ENCODE results near the gene OSCP1. TPM values are rescaled to one million over a fixed set of nuclear protein-coding genes. Genes with fewer than 3 reads are reported as not detected.

The OSCP1 gene
- total RNA-seq, 1 experiment from 2014 or later: 5.7 TPM

- DNase-seq: no peak
- no peak overlapping the region for H3K4me3 ChIP-seq
- no peaks in the 10 kb centered on the region for H3K9me3 ChIP-seq
- H3K36me3 ChIP-seq: no peaks in the 10 kb centered on the region; the same call in 1 of the 2 replicates
- H3K27me3 ChIP-seq: no peaks in the 10 kb centered on the region
Observed at GRCh38 chr1:36433102-36433501, 17.1 kb downstream of the OSCP1 start.

GRCh38 chr1:36432616-36433015, 17.6 kb downstream of the OSCP1 start:
- Histone ChIP-seq H3K9me3 (no peaks in the 10 kb centered on the region), H3K4me3 (no peak overlapping the region), H3K27me3 (no peaks in the 10 kb centered on the region), H3K36me3 (no peaks in the 10 kb centered on the region; the same call in 1 of the 2 replicates)
- no peak for DNase-seq

GRCh38 chr1:36425791-36426190, 24.5 kb downstream of the OSCP1 start:
- H3K9me3 ChIP-seq: no peaks in the 10 kb centered on the region
- H3K36me3 ChIP-seq: peaks cover 15% of the 10 kb centered on the region
- H3K27me3 ChIP-seq: no peaks in the 10 kb centered on the region
- H3K4me3 ChIP-seq: no peak overlapping the region
- no peak for DNase-seq

- no peaks in the 10 kb centered on the region for H3K27me3 ChIP-seq
Observed at GRCh38 chr1:36421649-36422048, 28.6 kb downstream of the OSCP1 start.

GRCh38 chr1:36420836-36421317, 29.4 kb downstream of the OSCP1 start:
- Histone ChIP-seq H3K36me3 (peaks cover 15% of the 10 kb centered on the region), H3K27me3 (no peaks in the 10 kb centered on the region), H3K9me3 (no peaks in the 10 kb centered on the region), H3K4me3 (no peak overlapping the region)
- DNase-seq: peak; percentile 70

More at GRCh38 chr1:36421649-36422048, 28.6 kb downstream of the OSCP1 start:
- Histone ChIP-seq H3K4me3 (no peak overlapping the region), H3K36me3 (peaks cover 15% of the 10 kb centered on the region), H3K9me3 (no peaks in the 10 kb centered on the region)
- no peak for DNase-seq

- Histone ChIP-seq H3K9me3 (no peaks in the 10 kb centered on the region), H3K4me3 (no peak overlapping the region), H3K36me3 (peaks cover 15% of the 10 kb centered on the region), H3K27me3 (no peaks in the 10 kb centered on the region)
- no peak for DNase-seq
Observed at GRCh38 chr1:36420409-36420808, 29.8 kb downstream of the OSCP1 start.

- H3K4me3 ChIP-seq: no peak overlapping the region
- H3K9me3 ChIP-seq: no peaks in the 10 kb centered on the region
- no peak for DNase-seq
- H3K36me3 ChIP-seq: peaks cover 17% of the 10 kb centered on the region
- H3K27me3 ChIP-seq: no peaks in the 10 kb centered on the region
Observed at GRCh38 chr1:36419569-36419968, 30.7 kb downstream of the OSCP1 start.

GRCh38 chr1:36419140-36419539, 31.1 kb downstream of the OSCP1 start:
- H3K4me3 ChIP-seq: no peak overlapping the region
- no peaks in the 10 kb centered on the region for H3K27me3 ChIP-seq
- H3K36me3 ChIP-seq: peaks cover 18% of the 10 kb centered on the region
- H3K9me3 ChIP-seq: no peaks in the 10 kb centered on the region
- no peak for DNase-seq

- peaks cover 23% of the 10 kb centered on the region for H3K36me3 ChIP-seq
- no peaks in the 10 kb centered on the region for H3K27me3 ChIP-seq
- DNase-seq: no peak
- H3K4me3 ChIP-seq: no peak overlapping the region
- no peaks in the 10 kb centered on the region for H3K9me3 ChIP-seq
Observed at GRCh38 chr1:36417931-36418330, 32.3 kb downstream of the OSCP1 start.

- Histone ChIP-seq H3K4me3 (no peak overlapping the region), H3K9me3 (no peaks in the 10 kb centered on the region), H3K36me3 (peaks cover 19% of the 10 kb centered on the region), H3K27me3 (no peaks in the 10 kb centered on the region)
- no peak for DNase-seq
Observed at GRCh38 chr1:36415661-36416326, 34.5 kb downstream of the OSCP1 start.

- no peak for DNase-seq
- Histone ChIP-seq H3K9me3 (no peaks in the 10 kb centered on the region), H3K36me3 (peaks cover 28% of the 10 kb centered on the region), H3K4me3 (no peak overlapping the region), H3K27me3 (no peaks in the 10 kb centered on the region)
Observed at GRCh38 chr1:36414384-36414783, 35.9 kb downstream of the OSCP1 start.

- no peaks in the 10 kb centered on the region for H3K27me3 ChIP-seq
- H3K36me3 ChIP-seq: peaks cover 28% of the 10 kb centered on the region
- no peak overlapping the region for H3K4me3 ChIP-seq
- peak; percentile 6 for DNase-seq
- no peaks in the 10 kb centered on the region for H3K9me3 ChIP-seq
Observed at GRCh38 chr1:36411674-36412648, 38.3 kb downstream of the OSCP1 start.

- DNase-seq: no peak
- no peaks in the 10 kb centered on the region for H3K9me3 ChIP-seq
- H3K27me3 ChIP-seq: no peaks in the 10 kb centered on the region
- H3K4me3 ChIP-seq: no peak overlapping the region
- H3K36me3 ChIP-seq: peaks cover 25% of the 10 kb centered on the region
Observed at GRCh38 chr1:36408479-36408878, 41.8 kb downstream of the OSCP1 start.

- H3K36me3 ChIP-seq: peaks cover 12% of the 10 kb centered on the region
- no peak overlapping the region for H3K4me3 ChIP-seq
- no peaks in the 10 kb centered on the region for H3K9me3 ChIP-seq
- no peak for DNase-seq
- H3K27me3 ChIP-seq: no peaks in the 10 kb centered on the region
Observed at GRCh38 chr1:36406440-36406839, 43.8 kb downstream of the OSCP1 start.

- Histone ChIP-seq H3K36me3 (no peaks in the 10 kb centered on the region), H3K9me3 (no peaks in the 10 kb centered on the region), H3K4me3 (no peak overlapping the region), H3K27me3 (no peaks in the 10 kb centered on the region)
- no peak for DNase-seq
Observed at GRCh38 chr1:36402504-36402890, 47.8 kb downstream of the OSCP1 start.

GRCh38 chr1:36401602-36402503, 48.4 kb downstream of the OSCP1 start:
- no peaks in the 10 kb centered on the region for H3K9me3 ChIP-seq

More at GRCh38 chr1:36401602-36402503, 48.4 kb downstream of the OSCP1 start:
- Histone ChIP-seq H3K36me3 (no peaks in the 10 kb centered on the region), H3K4me3 (peak overlapping the region; percentile 66), H3K27me3 (no peaks in the 10 kb centered on the region)
- DNase-seq: no peak

All from MG63 (cell line).